ENCODE data around the gene LMBR1.

GRCh38 chr7:156823435-156823834 lies 69.5 kb downstream of the LMBR1 start:
- no peak for TF ChIP-seq TAF1 (IDR thresholded peaks at IDR 0.05; ENCODE audit: low read depth, low read length)
- no peak for TF ChIP-seq POLR2A (IDR thresholded peaks at IDR 0.05; ENCODE audit: low read depth, low read length)
- TF ChIP-seq PAX5 (IDR thresholded peaks at IDR 0.05; ENCODE audit: insufficient read depth, low read length, severe bottlenecking), result no peak
- no peak for TF ChIP-seq POLR2AphosphoS5 (IDR thresholded peaks at IDR 0.05; ENCODE audit: low read depth, low read length)
- TF ChIP-seq SPI1 (IDR thresholded peaks at IDR 0.05; ENCODE audit: low read depth, low read length), result no peak
- no peak for TF ChIP-seq POU2F2 (IDR thresholded peaks at IDR 0.05; ENCODE audit: low read depth, low read length)

Measured in GM12891 (cell line).